Keratinocyte (primary cell): ENCODE results near the gene CHST12.

Experiments
- CTCF ChIP-seq, 3 experiments: IDR thresholded peaks in 1 of 3; conservative IDR thresholded peaks in 1 of 3; optimal IDR thresholded peaks in 1 of 3; 2 replicates in 2 of 3; 3 replicates in 1 of 3; pipeline versions ENCODE3 to v1.5.1; 2011; ENCODE audit warnings: low read length in 3 of 3, mild to moderate bottlenecking in 3 of 3, moderate library complexity in 2 of 3, control low read depth in 1 of 3, inconsistent platforms in 1 of 3; ENCODE audit not compliant: insufficient read depth in 2 of 3; ENCODE audit errors: extremely low read depth in 1 of 3
- EZH2 ChIP-seq: IDR thresholded peaks from one replicate; pipeline ENCODE4 v1.6.1; 2012; ENCODE audit warnings: inconsistent platforms, mild to moderate bottlenecking, low read length, moderate library complexity

GRCh38 chr7:2482725-2483451, 79.5 kb downstream of the CHST12 start:
- TF ChIP-seq EZH2 (no peak), CTCF (optimal IDR thresholded peaks at IDR 0.05 in 1 of 3, IDR thresholded peaks at IDR 0.05 in 1 of 3, conservative IDR thresholded peaks at IDR 0.05 in 1 of 3; ENCODE audit: extremely low read depth in 1 of 3, insufficient read depth in 2 of 3, low read length in 3 of 3) (no peak)
